NCI-H69 (cell line): ENCODE data around the gene TP63.
"Not testable (repeated sequence)": the region's sequence is repeated elsewhere in the genome, so short reads cannot be mapped to it uniquely, and the experiment has no call there.

Experiments used
- DNase-seq: peaks from one replicate; lab custom pipeline; 2025; lab: John Stamatoyannopoulos, UW

The TP63 gene

DNA sequence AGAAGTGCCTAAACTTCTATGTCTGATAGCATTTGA, at the start of gene TP63:
Gene TP63, plus strand, starts transcription at position 17 of the 36 bp plus-strand sequence. CDS start 127 bp downstream, outside the sequence.
- DNase-seq: no peak

DNA sequence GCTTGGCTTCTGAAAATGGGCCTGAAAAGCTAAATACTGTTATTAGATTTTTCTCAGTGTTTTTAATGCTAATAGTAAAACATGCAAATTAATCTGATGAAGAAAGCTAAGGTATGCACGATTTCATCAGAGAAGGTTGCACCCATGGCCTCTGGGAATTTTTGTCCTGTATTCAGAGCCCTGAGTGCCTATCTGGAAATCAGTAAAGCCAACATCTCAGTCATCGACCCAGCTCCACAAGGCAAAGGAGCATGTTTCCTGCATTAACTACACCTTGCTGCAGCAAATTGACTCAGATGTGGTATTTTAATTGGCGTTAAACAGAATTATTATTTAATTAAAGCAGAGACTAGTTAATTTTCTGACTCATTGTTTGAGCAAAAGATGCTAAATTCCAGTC, 49.0 kb upstream of the TP63 start:
- no peak for DNase-seq

DNA sequence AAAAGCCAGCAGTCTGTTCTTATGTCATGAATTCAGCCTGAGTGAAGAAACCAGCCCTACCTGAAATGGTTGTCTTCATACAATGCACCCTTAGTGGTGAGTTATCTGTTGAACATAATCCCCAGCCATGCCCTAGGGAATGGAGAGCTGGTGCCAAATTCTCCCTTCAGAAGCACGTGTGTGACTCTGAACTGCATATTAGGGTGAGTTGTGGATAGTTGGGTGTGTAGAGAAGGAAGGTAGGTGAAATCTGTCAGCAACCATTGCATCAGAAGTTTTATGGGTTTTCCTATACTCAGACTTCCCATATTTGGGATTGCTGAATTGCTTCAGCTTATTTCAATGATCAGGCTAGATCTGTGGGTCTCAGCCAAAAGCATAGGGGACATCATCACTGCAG, 46.5 kb upstream of the TP63 start:
- DNase-seq: no peak

DNA sequence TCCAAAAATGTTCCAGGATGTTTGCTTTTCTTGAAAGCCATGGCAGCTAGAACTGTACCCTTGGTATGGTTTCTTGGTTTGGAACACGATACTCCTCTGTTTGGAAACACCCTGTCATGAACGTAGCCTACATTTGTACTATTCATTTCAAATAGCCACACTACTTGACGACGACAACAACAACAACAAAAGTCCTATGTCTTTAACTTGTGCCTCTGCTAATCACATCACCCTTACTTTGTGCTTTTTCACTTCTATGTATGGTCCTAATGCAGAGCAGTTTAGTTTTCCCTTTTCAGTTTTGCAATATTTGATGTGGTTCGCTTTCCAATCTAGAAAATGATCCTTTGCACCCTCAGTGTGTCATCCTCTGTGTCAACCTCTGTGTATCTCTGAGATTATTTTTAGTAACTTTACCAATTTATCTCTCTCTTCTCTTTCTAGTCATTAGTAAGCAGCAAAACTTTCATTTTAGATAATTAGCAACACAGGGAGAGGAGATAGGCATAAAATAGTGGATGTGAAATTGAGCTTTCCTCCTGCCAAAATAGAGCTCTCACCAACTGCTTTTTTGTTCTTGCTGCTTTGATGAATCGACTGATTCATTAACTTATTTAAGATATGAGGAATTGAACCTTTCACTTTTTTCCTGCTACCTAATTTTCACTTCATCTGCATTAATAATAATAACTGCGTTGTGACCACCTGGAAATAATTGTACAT, 44.1 kb upstream of the TP63 start:
- DNase-seq: no peak

DNA sequence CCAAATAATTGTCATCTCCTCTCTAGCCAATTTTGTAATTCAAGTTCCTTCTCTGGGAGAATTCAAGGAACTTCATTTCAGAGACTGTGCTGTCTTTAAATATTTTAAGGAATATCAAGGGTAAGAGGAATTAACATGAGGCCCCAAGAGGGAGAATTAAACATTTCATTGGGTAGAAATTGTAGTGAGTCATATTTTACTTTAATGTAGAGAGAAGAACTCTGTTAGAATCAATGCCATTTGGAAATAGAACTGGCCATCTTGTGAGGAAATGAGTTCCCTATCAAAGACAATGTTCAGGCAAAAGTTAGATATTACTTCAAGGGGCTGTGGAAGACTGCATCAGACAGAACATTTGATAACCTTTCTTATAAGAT, 43.5 kb upstream of the TP63 start:
- DNase-seq: no peak

DNA sequence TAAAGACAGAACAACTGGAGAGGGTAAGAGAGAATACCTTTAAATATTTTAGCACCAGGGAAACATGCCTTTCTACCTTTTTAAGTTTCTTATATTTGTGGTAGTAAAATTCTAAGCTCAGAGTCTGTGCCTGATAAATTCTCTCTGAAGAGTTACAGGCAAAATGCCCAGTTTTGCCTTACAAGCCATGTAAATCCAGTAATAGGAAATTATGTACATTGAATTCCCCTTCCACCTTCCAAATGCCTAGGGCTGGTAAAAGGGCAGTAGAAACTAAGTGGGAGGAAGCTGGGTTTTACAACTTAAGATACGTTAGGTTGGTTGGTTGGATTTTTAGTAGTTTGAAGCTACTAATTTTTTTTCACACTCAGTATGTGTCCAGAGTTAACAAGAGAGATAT, 43.1 kb upstream of the TP63 start:
- no peak for DNase-seq

DNA sequence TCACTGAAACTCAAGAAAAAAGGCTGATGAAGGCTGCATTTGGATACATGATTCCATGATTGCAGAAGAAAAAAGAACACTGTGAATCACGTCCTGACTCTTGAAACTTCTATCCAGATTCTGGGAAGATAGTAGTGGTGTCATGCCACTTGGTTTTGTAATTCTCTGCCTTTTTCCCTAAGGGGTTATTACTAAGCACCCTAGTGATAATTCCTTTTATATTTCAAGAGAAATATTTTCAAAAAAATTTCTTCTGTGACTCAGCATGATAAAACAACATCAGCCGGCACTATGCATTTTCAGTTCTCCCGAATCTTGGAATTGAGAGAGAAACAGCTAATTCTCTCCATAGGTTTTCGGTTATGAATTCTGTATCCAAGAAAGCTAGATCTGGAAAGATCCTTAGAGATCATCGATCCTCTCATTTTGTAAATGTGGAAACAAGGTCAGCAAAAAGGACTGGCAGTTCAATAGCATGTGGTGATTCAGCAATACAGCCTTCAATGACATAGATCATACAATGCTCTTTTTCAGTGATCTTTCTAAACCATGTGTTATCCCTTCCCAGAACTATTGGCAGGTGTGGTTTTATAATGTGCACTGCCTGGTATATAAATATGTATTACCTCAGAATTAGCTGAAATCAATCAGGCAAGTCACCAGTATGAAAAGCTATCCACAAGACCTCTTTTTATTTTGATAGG, 42.6 kb upstream of the TP63 start:
- DNase-seq: no peak

DNA sequence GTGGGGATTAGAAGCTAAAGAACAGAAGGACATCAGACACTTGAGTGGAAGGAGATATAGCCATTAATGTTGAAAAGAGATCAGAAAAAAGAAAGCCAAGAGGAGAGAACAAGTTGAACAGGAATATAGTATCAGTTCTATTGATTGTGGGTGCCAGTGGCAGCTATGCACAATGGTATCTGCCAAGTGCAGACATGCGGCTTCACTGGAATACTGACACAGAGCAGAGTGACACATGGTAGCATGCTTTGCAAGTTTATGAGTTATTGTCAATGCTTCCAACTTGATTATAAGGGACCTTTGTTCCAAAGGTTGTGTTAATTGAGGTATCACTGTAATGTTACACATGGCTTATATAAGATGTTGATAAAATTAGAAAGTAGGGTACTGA, 42.0 kb upstream of the TP63 start:
- no peak for DNase-seq

DNA sequence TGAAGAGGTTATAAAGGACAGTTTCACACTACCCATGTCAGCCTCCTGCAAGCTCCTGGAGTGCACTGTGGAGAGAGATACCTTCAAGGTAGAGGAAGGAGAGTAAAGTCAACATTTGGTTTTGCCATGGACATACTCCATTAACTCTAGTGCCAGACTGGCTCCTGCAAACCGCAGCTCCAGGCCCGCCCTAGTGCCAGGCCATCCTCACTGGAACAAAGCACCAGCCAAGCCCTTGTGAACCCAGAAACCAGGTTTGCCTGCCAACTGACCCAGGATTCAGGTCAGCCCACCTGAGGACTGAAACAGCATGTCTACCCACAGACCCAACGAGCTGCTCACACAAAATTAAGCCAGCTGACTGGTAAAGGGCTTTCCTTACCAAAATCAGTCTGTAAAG, 41.0 kb upstream of the TP63 start:
- peak; percentile 11 for DNase-seq

DNA sequence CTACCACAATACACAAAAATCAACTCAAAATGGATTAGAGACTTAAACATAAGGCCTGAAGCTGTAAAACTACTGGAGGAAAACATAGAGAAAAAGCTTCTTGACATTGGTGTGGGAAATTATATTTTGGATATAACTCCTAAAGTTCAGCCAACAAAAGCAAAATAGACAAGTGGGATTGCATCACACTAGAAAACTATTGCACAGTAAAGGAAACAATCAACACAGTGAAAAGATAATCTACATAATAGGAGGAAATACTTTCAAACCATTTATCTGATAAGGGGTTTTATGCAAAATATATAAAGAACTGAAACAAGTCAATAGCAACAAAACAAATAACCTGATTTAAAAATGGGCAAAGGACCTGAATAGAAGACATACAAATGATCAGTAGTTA, 37.6 kb upstream of the TP63 start:
- DNase-seq: no peak

DNA sequence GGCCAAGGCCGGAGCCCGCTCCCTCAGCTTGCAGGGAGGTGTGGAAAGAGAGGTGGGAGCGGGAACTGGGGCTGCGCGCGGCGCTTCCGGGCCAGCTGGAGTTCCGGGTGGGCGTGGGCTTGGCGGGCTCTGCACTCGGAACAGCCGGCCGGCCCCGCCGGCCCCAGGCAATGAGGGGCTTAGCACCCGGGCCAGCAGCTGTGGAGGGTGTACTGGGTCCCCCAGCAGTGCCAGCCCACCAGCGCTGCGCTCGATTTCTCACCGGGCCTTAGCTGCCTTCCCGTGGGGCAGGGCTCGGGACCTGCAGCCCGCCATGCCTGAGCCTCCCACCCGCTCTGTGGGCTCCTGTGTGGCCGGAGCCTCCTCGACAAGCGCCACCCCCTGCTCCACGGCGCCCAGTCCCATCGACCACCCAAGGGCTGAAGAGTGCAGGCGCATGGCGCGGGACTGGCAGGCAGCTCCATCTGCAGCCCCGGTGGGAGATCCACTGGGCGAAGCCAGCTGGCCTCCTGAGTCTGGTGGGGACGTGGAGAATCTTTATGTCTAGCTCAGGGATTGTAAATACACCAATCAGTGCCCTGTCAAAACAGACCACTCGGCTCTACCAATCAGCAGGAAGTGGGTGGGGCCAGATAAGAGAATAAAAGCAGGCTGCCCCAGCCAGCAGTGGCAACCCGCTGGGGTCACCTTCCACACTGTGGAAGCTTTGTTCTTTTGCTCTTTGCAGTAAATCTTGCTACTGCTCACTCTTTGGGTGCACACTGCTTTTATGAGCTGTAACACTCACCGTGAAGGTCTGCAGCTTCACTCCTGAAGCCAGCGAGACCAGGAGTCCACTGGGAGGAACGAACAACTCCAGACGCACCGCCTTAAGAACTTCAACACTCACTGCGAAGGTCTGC, 34.9 kb upstream of the TP63 start:
- not testable (repeated sequence) for DNase-seq

DNA sequence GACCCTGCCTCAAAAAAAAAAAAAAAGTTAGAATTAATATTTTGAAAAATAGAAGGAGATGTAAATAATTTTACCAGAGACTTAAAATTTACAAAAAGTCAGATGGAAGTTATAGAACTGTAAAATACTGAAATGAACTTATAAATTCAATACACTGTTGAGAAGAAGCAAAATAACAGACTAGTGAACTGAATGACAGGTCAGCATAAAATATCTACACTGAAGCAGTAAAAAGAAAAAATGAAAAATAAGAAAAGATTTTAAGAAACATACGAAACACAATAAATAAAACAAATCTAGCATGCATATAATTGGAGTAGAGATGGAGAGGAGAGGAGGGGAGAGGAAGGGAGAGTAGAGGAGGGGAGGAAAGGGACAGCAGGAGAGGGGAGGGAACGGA, 33.3 kb upstream of the TP63 start:
- DNase-seq: no peak

DNA sequence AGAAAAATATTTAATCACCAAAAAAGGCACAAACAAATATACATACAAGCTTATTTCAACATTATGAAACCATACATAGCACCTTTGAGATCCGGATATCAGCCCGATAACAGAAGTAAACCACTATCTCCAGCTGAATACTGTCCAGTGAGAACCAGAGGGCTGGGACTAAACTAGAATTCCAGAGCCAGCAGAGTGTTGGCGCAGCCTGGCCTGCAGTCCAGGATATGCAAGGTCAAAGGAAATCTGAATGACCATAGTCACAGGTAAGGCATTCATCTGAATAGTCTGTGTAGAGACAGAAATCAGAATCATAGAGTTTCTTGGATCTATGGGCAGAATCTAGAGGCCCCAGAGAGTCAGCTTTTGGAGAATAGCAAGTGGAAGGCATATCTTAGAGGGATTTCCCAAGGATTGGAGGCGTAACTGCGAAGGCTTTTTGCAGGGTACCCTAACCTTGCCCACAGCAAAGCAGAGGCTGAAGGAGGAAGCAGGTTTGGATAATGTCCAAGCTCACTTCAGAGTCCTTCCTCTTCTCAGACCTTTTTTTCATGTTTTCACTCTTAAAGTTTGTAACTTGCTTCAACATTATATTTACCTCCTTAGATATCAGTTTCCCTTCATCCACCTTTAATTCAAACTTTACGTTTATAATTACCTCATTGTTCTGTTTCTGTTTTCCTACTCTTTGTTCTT, 32.5 kb upstream of the TP63 start:
- DNase-seq: no peak

DNA sequence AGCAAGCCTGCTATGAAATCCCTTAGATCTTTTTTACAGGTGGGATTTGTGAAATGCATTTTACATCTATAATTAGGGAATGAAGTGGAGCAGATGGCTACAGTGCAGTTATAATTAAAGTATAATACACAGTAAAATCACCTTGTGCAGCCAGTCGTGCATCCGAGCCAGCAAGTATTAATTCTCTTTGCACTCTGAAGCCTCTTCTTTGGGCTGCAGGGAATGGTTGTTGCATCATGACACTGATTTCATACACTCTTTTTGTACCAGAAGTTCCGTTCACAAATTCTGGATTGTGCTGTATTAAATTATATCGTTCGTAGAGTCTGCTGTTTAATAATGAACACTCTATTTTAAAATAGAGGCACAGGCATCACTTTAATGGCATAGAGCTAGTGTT, 28.7 kb upstream of the TP63 start:
- DNase-seq: peak; percentile 95

DNA sequence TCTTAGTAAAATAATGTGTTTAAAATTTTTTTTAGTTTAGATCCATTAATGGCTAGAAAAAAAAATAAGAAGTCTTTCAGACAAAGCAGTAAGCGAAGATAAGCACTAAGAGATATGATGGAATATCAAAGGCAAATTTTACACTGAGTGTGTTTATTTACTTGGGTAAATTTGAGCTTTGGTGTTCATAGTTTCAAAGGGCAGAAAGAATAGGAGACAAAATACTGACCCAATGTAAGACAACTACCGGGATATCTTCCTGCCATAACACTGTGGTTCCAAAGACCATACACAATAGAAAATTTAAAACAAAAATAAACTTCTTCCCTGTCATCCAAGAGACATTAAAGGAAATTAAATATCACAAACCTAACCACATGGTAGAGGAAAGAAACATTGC, 25.5 kb upstream of the TP63 start:
- no peak for DNase-seq

DNA sequence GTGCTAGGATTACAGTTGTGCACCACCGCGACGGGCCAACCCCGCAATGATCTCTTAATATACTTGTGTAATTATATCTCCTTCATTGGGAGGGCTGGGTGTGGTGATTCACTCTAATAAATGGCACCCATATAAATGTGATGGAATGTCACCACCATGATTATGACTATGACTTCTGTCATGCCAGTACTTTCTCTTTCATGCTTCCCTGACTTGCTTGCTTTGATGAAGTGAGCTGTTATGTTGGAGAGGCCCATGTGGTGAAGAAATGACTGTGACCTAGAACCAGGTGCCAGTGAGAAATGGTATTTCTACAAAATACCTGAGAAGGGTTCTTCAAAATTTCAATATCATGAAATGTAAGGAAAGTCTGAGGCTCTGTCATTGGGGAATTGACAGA, 24.4 kb upstream of the TP63 start:
- no peak for DNase-seq

DNA sequence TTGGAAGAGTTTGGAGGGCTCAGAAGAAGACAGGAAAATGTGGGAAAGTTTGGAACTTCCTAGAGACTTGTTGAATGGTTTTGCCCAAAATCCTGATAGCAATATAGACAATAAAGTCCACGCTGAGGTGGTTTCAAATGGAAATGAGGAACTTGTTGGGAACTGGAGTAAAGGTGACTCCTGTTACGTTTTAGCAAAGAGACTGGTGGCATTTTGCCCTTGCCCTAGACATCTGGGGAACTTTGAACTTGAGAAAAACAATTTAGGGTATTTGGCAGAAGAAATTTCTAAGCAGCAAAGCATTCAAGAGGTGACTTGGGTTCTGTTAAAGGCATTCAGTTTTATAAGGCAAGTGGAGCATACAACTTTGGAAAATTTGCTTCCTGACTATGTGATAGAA, 18.5 kb upstream of the TP63 start:
- DNase-seq: not testable (repeated sequence)

DNA sequence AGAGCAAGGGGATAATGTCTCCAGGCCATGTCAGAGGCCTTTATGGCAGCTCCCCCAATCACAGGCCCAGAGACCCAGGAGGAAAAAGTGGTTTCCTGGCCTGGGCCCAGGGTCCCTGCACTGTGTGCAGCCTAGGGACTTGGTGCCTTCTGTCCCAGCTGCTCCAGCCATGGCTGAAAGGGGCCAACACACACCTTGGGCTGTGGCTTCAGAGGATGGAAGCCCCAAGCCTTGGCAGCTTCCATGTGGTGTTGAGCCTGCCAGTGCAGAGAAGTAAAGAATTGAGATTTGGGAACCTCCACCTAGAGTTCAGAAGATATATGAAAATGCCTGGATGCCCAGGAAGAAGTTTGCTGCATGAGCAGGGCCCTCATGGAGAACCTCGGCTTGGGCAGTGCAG, 18.1 kb upstream of the TP63 start:
- no peak for DNase-seq

DNA sequence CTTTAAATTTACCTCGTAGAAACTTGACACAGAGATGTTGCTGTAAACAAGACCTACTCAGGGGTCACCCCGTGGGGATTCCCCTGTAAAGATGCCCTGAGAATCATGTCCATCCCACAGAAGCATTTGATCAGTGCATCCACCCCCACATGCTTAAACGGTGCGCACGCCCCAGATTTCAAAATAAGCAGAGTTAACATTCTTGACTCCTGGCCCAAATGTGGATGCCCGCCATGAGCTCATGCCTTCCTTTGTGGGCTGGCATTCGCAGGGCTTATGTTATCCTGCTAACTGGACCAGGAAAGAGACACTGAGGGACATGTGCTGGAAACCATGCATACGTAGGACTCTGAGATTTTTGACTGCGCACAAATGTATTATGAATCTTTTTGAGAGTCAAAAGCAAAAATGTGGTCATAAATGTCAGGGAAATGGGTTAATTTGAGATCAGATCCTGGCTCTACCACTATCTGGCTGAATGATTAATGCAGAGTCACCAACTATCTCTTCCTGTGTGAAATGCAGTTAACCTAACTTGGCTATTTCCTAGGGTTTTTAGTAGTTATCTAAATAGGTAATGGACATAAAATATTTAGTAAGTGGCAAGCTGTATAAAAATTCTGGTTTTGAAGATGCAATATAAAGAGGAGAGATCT, 9.1 kb upstream of the TP63 start:
- DNase-seq: no peak

DNA sequence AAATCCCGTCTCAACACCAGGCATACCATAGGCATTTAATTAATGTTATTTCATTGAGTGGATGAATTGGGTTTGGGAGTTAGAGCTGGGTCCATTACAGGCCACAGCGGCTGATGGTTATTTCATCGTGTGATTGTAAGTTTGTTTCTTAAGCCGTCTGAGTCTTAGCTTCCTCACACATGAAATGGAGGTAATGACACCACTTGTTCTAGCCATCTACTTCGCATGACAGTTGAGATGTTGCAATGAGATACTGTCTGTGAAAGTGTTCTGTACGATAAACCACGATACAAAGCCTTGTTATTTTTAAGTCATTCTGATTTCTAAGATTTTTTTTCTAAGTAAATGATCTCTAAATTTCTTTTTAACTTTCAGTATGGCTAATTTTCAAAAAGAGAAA, 8.6 kb upstream of the TP63 start:
- no peak for DNase-seq

DNA sequence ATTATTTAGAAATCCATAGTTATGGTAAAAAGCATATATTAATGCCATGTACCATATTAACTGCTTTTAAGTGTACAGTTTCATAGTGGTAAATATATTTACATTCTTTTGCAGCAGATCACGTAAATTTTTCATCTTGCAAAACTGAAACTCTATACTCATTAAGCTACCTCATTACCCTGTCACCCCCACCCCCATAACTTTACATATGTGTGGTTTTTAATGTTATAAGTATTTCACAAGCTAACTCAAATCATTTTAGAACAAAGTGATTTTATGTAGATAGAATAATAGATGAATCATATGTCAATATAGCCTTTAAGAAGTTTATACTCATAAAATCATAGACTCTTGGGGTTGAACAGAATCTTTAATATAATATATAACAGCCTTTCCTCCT, 7.1 kb upstream of the TP63 start:
- DNase-seq: no peak

DNA sequence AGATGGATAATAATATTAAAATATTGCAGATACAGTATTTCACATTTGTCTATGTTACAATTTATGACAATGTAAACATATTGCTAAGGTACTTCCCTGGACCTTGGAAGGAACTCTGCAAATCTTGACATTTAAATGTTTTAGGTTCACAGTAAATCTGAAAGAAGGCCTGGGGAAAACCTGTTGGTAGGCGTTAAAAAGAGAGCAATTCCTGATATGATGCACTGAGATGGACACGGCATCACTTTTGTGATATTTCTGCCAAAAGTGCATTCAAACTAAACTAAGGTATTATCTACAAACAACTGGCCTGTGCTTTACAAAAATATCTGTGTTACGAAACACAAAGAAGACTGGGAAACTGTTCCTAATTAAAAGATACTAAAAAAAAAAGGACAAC, 6.1 kb upstream of the TP63 start:
- no peak for DNase-seq

DNA sequence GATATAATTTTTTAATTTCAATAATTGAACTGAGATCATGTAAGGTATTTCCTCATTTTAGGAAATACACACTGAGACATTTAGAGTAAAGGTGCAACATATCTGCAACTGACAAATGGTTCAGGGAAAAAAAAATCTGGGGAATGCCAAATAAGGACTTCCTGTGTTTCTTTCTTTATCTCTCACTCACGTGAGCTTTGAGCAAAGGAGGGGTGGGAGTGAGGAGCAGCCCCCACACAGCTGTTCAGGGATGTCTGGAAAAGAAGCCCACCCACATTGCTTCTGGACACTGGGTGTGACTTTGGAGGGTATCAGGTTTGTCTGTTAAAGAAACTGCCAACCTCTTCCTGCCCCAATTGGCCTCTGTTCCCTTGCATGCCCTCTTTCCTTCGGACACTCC, 5.6 kb upstream of the TP63 start:
- DNase-seq: no peak
